Measurements from ENCODE around the gene ITPR1. TPM values are rescaled to one million over a fixed set of nuclear protein-coding genes. Genes with fewer than 3 reads are reported as not detected.
A peak's percentile ranks its signal among the peaks of the same experiment; 100 is the strongest.

The ITPR1 gene
- total RNA-seq, 1 experiment from 2014 or later, result 8.7 TPM

DNA sequence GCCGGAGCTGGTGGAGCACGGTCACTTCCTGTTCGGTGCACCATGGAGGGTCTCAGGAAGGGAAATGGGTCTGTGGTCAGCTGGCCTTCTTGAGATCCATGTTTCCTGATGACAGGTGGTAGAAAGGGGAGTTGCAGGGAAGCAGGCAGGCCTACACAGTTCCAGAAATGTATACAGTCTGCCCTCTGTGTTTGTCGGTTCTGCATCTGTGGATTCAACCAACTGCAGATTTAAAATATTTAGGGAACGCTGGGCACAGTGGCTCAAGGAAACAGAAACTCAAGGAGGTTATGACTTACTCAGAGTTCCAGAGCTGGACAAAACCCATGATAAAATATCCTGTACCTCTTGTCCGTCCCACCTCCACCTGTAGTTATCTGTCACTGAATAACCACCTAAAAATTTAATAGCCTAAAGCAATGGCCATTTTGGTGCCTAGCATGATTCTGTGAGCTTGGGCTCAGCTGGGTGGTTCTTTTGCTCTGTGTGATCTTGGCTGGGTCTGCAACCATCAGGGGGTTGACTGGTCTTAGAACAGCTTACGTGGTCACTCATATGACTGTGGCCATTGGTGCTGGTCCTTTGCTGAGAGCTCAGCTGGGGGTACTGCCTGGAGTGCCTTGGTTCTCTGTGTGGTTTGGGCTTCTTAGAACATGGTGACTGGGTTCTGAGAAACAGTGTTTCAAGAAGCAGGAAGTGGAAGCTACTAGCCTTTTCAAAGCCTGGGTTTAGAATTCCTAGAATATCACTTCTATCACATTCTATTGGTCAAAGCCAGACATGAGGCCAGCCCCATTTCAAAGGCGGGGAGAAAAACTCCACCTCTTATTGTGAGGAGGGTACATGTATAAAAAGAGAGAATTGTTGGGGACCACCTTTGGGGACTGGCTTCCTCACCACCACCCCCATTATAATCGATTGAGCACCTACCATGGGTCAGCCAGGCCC, 246.4 kb downstream of the ITPR1 start:
- DNase-seq (ENCODE audit: low read depth, low spot score) (no peak), ATAC-seq (no peak)
- in situ Hi-C loops (cut with HindIII; ENCODE audit: low pct_unique_long_range_greater_than_20kb, low sequenced_read_pairs) (no loop called here), intact Hi-C loops (cut with micrococcal nuclease; ENCODE audit: unreplicated experiment) (no loop called here)
- no peaks in the 10 kb centered on the region for H3K27me3 ChIP-seq (ENCODE audit: control insufficient read depth, insufficient read depth, low read length)
- peaks cover 12% of the 10 kb centered on the region for H3K4me1 ChIP-seq (ENCODE audit: control insufficient read depth, insufficient read depth, low read length)
- H3K27ac ChIP-seq (ENCODE audit: low read length), result no peak overlapping the region
- no peaks in the 10 kb centered on the region for H3K36me3 ChIP-seq (ENCODE audit: control insufficient read depth, insufficient read depth, low read length)
- CTCF ChIA-PET, result no interaction called here
- H3K4me3 ChIP-seq (ENCODE audit: low read depth in 2 of 2, low read length in 2 of 2), result no peak overlapping the region
- no TSS peak for BruUV-seq (replicated peaks)
- H3K9me3 ChIP-seq (ENCODE audit: control insufficient read depth, insufficient read depth, low read depth, low read length), result no peaks in the 10 kb centered on the region
- TF ChIP-seq POLR2AphosphoS5 (IDR thresholded peaks at IDR 0.05; ENCODE audit: low read depth, low read length) (no peak), TCF7L2 (IDR thresholded peaks at IDR 0.05; ENCODE audit: low read depth, low read length) (no peak), SIN3A (IDR thresholded peaks at IDR 0.05; ENCODE audit: borderline replicate concordance, insufficient read depth, low read depth, low read length) (no peak)
- TF ChIP-seq, protein P1, sequence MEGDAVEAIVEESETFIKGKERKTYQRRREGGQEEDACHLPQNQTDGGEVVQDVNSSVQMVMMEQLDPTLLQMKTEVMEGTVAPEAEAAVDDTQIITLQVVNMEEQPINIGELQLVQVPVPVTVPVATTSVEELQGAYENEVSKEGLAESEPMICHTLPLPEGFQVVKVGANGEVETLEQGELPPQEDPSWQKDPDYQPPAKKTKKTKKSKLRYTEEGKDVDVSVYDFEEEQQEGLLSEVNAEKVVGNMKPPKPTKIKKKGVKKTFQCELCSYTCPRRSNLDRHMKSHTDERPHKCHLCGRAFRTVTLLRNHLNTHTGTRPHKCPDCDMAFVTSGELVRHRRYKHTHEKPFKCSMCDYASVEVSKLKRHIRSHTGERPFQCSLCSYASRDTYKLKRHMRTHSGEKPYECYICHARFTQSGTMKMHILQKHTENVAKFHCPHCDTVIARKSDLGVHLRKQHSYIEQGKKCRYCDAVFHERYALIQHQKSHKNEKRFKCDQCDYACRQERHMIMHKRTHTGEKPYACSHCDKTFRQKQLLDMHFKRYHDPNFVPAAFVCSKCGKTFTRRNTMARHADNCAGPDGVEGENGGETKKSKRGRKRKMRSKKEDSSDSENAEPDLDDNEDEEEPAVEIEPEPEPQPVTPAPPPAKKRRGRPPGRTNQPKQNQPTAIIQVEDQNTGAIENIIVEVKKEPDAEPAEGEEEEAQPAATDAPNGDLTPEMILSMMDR (IDR thresholded peaks at IDR 0.05), result no peak
- TF ChIP-seq, protein P2, sequence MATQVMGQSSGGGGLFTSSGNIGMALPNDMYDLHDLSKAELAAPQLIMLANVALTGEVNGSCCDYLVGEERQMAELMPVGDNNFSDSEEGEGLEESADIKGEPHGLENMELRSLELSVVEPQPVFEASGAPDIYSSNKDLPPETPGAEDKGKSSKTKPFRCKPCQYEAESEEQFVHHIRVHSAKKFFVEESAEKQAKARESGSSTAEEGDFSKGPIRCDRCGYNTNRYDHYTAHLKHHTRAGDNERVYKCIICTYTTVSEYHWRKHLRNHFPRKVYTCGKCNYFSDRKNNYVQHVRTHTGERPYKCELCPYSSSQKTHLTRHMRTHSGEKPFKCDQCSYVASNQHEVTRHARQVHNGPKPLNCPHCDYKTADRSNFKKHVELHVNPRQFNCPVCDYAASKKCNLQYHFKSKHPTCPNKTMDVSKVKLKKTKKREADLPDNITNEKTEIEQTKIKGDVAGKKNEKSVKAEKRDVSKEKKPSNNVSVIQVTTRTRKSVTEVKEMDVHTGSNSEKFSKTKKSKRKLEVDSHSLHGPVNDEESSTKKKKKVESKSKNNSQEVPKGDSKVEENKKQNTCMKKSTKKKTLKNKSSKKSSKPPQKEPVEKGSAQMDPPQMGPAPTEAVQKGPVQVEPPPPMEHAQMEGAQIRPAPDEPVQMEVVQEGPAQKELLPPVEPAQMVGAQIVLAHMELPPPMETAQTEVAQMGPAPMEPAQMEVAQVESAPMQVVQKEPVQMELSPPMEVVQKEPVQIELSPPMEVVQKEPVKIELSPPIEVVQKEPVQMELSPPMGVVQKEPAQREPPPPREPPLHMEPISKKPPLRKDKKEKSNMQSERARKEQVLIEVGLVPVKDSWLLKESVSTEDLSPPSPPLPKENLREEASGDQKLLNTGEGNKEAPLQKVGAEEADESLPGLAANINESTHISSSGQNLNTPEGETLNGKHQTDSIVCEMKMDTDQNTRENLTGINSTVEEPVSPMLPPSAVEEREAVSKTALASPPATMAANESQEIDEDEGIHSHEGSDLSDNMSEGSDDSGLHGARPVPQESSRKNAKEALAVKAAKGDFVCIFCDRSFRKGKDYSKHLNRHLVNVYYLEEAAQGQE (IDR thresholded peaks at IDR 0.05; ENCODE audit: insufficient read depth in 1 of 2, low read depth in 2 of 2, low read length in 1 of 2), result no peak
- POLR2A ChIA-PET, result no interaction called here

DNA sequence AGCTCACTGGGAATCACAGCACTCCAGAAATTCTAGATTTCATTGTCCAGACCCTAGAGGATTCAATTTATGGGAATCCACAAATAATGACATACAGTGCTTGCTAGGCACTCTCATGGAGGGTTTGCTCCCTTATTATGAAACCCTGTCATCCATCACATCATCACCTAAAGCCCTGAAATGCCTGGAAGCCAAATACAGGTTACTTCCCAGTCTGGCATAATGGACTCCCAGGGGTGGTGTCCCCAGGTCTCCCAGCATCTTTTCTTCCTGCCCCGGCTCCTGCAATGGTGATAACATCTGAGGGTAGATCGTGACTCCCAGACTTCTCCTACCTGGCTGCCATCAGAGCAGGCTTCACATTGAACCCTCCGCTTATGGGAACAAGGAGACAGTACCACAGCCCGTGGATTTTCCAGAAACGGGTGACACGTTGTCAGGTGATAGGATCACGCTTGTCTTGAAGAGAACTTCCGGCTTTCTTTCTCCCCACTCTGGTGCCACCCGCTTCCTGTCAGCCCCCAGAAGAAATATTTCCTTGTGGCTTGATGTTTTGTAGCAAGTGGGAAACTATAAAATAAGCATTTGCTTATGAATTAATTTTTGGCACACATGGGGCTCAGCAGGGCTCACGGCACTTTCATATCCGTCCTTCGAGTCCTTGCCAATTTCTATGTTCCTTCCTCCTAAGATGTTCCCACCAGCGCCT, 247.4 kb downstream of the ITPR1 start:
- Histone ChIP-seq H3K9me3 (ENCODE audit: control insufficient read depth, insufficient read depth, low read depth, low read length) (no peaks in the 10 kb centered on the region), H3K4me3 (ENCODE audit: low read depth in 2 of 2, low read length in 2 of 2) (no peak overlapping the region), H3K27ac (ENCODE audit: low read length) (peak overlapping the region; percentile 44), H3K4me1 (ENCODE audit: control insufficient read depth, insufficient read depth, low read length) (peaks cover 19% of the 10 kb centered on the region), H3K36me3 (ENCODE audit: control insufficient read depth, insufficient read depth, low read length) (no peaks in the 10 kb centered on the region), H3K27me3 (ENCODE audit: control insufficient read depth, insufficient read depth, low read length) (no peaks in the 10 kb centered on the region)
- TF ChIP-seq TCF7L2 (IDR thresholded peaks at IDR 0.05; ENCODE audit: low read depth, low read length), result no peak
- TF ChIP-seq SIN3A (IDR thresholded peaks at IDR 0.05; ENCODE audit: borderline replicate concordance, insufficient read depth, low read depth, low read length), result no peak
- TF ChIP-seq, protein P1 (IDR thresholded peaks at IDR 0.05), result no peak
- TF ChIP-seq, protein P2 (IDR thresholded peaks at IDR 0.05; ENCODE audit: insufficient read depth in 1 of 2, low read depth in 2 of 2, low read length in 1 of 2), result no peak
- no peak for TF ChIP-seq POLR2AphosphoS5 (IDR thresholded peaks at IDR 0.05; ENCODE audit: low read depth, low read length)
- no TSS peak for BruUV-seq (replicated peaks)
- ATAC-seq, result no peak
- intact Hi-C loops (cut with micrococcal nuclease; ENCODE audit: unreplicated experiment), result no loop called here
- ChIA-PET POLR2A (no interaction called here), CTCF (no interaction called here)
- in situ Hi-C loops (cut with HindIII; ENCODE audit: low pct_unique_long_range_greater_than_20kb, low sequenced_read_pairs), result no loop called here
- DNase-seq (ENCODE audit: low read depth, low spot score), result no peak

Data from Panc1 (cell line).